HG03066 (cell line): ENCODE results near the gene KRTAP9-7.

ENCODE experiments used
- ATAC-seq: cut with Tn5 transposase; IDR thresholded peaks from one replicate; pipeline ENCODE4 v1.9.1; 2021; ENCODE audit warnings: low read depth; ENCODE audit not compliant: unreplicated experiment

Gene KRTAP9-7

DNA sequence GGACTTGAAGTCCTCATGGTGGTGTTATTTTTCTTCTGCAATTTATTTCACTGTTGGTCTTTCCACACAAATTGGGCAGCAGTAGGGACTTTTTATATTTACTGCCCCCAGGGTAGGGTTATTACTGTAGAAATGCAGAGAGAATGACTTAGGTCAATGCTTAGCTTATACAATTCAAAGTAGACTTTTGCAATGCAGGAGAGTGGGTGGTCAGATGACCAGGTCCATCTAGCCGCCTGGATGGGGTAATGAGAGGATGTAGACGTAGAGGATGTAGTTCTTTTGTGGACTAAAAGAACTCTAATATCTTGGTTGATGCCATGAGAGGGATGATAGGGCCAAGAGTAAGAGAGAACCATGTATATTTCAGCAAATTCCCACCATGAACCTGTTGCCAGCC is 42.7 kb downstream of the KRTAP9-7 start:
- no peak for ATAC-seq

DNA sequence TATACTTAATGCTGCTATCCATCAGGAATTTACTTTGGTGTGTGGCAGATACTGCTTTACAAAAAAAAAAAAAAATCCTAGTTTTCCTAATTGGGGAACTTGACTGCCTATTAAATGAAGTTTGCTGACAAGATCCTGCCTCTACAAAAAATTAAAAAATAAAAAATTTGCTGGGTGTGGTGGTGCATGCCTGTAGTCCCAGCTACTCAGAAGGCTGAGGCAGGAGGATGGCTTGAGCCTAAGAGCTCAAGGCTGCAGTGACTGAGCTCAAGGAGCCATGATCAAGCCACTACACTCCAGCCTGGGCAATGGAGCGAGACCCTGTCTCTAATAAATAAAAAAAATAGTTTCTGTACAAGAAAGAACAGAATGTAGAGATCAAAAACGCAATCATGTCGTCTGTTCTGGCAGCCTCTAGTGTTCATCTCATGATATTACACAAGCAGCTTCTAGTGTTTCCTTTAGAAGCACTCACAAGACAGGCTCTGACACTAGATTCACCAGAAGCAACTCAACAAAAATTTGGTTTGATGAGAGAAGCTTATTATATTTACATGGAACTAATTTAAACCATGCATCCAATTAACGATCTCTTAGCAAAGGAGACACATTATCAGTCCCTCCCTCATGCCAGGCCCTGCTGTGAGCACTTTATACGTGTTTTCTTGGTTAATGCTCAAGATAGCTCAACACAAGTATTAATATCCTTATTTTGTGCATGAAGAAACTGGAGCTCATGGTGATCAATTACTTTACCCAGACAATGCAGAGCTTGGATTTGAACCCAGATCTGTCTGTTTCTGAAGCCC is 46.8 kb downstream of the KRTAP9-7 start:
- no peak for ATAC-seq

DNA sequence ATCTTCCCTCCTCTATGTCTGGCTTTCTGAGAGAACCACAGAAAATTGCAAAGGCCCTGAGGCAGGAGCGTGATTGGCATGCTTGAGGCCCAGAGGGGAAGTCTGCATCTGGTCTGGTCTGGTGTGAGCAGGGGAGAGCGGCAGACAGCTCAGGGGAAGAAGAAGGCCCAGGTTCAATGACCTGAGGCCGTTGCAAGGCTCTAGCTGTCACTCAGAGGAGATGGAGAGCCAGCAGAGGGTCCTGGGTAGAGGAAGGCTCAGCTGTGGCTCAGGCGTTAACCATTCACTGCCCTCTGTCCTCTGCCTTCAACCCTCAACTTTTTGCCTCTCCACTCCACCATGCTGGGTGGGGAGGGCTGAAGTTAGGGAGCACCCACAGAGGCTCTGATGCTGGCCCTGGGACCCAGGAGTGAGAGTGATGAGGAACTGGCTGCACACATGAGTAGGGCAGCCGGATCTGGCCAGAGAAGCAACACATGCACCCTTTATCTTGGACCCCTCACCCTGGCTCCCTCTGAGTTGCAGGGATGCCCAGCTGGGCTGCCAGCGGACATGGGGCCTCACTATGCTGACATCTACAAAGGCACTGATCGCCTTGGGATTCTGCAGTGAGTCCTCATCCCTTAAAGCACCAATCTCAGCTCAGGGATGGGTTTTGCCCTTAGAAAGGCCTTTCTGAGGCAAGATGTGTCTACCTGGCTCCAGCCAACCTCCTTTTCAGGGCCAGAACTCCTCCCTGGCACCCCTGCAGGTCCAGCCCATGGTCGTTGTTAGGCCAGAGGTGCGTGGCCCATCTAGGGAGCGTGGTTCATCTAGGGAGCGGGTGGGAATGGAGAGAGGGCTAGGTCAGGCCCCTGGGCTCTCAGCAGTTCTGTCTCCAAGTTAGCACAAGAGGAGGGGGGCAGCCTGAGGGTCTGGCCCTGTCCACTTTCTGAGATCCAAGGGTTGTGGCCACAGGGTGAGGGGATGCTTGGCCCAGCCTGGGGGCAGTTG is 47.7 kb downstream of the KRTAP9-7 start:
- ATAC-seq: no peak

DNA sequence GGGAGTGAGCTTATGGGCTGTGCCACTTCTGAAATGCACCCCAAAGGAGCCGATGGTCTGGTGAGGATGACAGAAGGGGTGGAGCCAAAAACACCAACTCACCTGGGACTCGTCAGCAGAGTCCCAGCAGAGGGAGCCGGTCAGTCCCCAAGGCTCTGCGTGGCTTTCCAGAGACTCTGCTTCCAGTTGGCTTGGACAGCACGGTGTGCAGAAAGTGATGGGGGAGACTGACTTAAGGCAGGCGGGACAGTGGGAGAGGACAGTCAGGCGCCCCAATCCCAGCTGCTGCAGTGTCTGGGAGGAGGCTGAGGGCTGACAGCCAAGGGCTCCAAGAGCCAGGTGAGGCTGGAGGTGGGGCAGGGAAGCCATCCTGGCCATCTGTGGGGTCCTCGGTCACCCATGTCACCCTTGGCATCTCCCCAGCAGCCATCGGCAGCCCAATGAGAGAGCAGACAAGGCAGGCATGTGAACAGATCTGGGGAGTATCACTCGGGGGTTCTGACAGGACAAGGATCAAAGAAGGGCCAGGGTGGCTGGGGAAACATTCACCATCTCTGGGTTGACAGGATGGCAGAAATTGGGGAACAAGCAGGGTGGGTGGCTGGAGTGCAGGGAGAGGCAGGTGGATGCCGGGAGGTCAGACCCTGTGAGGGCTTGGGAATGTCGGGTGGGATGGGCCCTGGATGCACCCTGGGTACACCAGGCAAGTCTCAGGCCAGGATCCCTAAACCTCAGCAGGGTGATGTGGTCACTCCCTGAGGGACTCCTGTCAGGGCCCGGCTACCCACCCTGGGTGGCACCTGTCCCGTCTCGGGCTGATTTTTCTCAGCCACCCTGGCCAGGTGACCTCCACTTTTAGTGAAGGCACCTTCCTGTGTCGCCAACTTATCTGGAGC is 48.9 kb downstream of the KRTAP9-7 start:
- no peak for ATAC-seq

GRCh38 chr17:41325126-41325525 is 49.6 kb downstream of the KRTAP9-7 start:
- ATAC-seq: no peak

DNA sequence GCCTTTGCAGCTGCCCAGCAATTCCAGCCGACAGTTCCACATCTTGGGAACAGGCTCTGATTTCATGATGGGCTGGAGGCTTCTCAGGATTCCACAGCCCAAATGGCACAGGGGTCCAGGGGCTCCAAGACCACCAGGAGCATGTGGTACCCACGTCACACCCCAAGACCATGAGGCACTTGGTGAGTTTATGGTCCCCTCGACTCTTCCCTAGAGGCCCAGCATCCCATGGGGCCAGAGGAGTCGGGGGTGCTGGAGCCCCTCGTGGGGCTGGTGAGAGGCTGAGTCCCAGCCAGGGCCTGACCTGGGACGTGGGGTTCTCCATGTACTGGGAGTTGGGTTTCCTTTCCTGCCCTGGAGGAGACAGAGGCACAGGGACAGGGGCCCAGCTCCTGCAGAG is 50.1 kb downstream of the KRTAP9-7 start:
- no peak for ATAC-seq
